HG03139 (cell line): ENCODE results near the gene HIF1A.
A peak's percentile ranks its signal among the peaks of the same experiment; 100 is the strongest.
"Not testable (repeated sequence)": the region's sequence is repeated elsewhere in the genome, so short reads cannot be mapped to it uniquely, and the experiment has no call there.

Experiments used
- ATAC-seq: cut with Tn5 transposase; IDR thresholded peaks from one replicate; pipeline ENCODE4 v1.9.1; 2021; ENCODE audit not compliant: unreplicated experiment

HIF1A gene

DNA sequence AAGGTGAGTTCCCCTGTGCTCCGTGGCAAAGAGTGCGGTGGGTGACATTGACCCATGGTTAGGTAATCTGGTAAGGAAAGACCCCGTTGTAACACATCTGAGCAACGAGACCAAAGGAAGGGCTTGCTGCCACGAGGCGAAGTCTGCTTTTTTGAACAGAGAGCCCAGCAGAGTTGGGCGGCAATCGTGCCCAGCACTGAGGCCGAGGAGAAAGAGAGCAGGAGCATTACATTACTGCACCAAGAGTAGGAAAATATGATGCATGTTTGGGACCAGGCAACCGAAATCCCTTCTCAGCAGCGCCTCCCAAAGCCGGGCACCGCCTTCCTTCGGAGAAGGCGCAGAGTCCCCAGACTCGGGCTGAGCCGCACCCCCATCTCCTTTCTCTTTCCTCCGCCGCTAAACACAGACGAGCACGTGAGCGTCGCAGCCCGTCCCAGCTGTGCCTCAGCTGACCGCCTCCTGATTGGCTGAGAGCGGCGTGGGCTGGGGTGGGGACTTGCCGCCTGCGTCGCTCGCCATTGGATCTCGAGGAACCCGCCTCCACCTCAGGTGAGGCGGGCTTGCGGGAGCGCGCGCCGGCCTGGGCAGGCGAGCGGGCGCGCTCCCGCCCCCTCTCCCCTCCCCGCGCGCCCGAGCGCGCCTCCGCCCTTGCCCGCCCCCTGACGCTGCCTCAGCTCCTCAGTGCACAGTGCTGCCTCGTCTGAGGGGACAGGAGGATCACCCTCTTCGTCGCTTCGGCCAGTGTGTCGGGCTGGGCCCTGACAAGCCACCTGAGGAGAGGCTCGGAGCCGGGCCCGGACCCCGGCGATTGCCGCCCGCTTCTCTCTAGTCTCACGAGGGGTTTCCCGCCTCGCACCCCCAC lies at the start of gene HIF1A:
Gene HIF1A, plus strand, starts transcription at position 684 of the 865 bp plus-strand sequence. CDS start 292 bp downstream, outside the sequence.
- peak; percentile 92 for ATAC-seq

- no peak for ATAC-seq
Observed at GRCh38 chr14:61646366-61647116, 48.8 kb upstream of the HIF1A start.

DNA sequence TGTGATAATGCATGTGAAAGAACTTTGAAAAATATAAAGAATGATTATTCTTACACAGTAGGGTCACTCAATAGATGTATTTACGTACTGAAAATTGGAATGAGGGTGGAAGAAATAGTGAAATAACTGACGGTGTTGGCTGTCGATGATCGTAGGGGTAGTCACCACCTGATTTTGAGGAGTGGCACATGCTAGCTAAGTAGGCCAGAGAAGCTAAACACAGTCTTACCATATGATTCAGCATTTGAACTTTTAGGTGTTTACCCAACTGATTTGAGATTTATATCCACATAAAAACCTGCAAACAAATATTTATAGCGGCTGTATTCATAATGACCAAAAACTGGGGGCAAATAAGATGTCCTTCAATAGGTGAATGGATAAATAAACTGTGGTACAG lies 47.6 kb upstream of the HIF1A start:
- ATAC-seq, result no peak

DNA sequence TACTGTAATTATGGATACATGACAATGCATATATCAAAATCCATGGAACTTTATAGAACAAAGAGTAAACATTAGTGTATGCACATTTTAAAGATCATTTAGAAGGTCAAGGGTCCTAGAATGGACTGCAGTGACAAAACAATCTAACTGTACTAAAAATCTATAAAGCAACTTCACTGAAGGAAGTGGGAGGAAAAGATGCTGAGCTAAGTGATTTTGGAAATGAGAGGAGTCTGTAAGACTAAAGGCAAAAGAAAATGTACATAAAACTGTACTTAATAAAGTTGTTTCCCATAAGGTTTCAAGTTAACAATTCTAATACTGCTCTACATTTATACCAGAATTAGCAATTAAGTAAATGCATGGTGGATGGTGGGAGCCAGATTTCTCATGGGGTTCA lies 46.9 kb upstream of the HIF1A start:
- no peak for ATAC-seq

GRCh38 chr14:61649283-61649682 lies 46.0 kb upstream of the HIF1A start:
- no peak for ATAC-seq

- no peak for ATAC-seq
Observed at GRCh38 chr14:61651355-61651754, 44.0 kb upstream of the HIF1A start.

GRCh38 chr14:61652526-61653262 lies 42.6 kb upstream of the HIF1A start:
- ATAC-seq, result no peak

DNA sequence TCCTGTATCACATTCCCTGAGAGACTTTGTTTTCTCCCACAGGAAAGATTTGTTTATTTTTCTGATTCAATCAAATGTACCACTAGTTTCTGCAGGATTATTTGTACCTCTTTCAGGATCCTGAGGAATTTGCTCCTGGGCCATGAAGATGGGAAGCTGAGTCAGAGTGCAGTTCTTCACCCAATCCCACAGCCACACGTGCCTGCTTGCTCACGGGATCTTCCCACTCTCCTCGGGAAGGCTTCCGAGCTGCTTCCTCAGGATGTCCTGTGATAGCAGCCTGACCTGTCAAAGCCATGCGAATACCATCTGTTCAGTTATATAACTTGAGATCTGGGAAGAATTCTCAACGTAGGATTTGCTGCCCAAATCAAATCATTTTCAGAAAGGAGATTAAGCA lies 41.8 kb upstream of the HIF1A start:
- ATAC-seq, result no peak

DNA sequence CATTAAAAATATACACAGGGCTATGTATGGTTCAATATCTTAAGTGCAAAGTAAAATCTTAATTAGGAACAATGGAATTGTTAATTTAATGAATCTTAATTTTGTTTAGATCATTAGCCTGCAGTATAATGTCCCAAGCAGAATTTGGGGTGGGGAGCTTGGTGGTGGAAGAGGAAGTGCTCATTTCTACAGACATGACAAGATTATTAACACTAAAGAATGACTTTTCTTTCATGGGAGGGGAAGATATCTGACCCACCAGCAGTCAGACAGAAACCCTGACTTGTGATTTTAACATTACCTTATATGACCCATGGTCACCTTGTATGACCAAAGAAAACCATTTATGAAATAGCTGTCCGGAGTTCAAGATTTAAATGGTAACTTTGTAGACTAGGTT lies 41.3 kb upstream of the HIF1A start:
- no peak for ATAC-seq

DNA sequence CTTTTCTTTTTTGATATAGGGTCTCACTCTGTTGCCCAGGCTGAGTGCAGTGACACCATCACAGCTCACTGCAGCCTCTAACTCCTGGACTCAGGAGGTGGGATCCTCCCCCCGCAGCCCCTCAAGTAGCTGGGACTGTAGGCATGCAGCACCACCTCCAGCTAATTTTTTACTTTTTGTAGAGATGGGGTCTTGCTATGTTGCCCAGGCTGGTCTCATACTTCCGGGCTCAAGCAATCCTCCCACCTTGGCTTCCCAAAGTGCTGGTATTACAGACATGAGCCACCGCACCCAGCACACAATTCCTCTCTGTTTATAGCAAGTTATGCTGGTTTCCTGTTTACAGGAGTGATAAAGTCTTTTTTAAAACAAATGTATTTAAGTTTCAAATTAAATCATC lies 39.5 kb upstream of the HIF1A start:
- no peak for ATAC-seq

GRCh38 chr14:61656341-61656740 lies 39.0 kb upstream of the HIF1A start:
- ATAC-seq, result no peak

GRCh38 chr14:61658111-61658510 lies 37.2 kb upstream of the HIF1A start:
- ATAC-seq, result not testable (repeated sequence)

- ATAC-seq, result no peak
Observed at GRCh38 chr14:61659582-61659981, 35.7 kb upstream of the HIF1A start.

- peak; percentile 5 for ATAC-seq
Observed at GRCh38 chr14:61661471-61662400, 33.6 kb upstream of the HIF1A start.

GRCh38 chr14:61662437-61663311 lies 32.6 kb upstream of the HIF1A start:
- ATAC-seq, result peak; percentile 79

GRCh38 chr14:61663312-61663979 lies 31.9 kb upstream of the HIF1A start:
- ATAC-seq, result no peak

- ATAC-seq, result no peak
Observed at GRCh38 chr14:61668282-61668681, 27.0 kb upstream of the HIF1A start.

DNA sequence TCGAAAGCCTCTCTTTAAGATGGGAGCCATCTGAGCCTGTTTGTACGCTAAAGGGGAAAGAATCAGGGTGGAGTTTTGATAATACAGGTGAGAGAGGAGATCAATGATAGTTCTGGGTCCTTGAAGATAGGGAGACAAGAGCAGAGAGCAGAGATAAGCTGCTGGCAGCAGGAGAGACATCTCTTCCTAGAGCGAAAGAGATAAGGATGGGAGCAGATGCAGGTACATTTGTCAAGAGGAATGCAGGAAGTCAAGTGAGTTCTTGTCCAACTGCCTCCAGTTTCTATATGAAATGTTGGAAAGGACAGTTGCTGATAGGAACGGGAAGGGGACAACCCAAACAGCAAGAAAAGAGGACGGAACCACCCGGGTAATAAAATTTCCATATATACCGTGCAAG lies 24.7 kb upstream of the HIF1A start:
- ATAC-seq, result no peak

- ATAC-seq, result peak; percentile 65
Observed at GRCh38 chr14:61671082-61671481, 24.2 kb upstream of the HIF1A start.
